ENCODE data around the gene CHMP2A.

DNA sequence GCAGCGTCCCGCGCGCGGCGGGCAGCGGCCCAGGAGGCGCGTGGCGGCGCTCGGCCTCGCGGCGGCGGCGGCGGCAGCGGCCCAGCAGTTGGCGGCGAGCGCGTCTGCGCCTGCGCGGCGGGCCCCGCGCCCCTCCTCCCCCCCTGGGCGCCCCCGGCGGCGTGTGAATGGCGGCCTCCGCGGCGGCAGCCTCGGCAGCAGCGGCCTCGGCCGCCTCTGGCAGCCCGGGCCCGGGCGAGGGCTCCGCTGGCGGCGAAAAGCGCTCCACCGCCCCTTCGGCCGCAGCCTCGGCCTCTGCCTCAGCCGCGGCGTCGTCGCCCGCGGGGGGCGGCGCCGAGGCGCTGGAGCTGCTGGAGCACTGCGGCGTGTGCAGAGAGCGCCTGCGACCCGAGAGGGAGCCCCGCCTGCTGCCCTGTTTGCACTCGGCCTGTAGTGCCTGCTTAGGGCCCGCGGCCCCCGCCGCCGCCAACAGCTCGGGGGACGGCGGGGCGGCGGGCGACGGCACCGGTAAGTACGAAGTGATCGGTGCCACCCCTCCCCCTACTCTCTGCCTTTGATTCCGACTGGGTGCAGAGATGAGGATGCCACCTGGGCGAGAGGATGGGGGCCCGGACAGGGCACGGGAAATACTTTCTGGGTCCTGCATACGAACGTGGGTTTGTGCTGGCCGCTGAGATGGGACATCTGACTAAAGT is 10.2 kb downstream of the CHMP2A start:
- TF ChIP-seq, protein P1, sequence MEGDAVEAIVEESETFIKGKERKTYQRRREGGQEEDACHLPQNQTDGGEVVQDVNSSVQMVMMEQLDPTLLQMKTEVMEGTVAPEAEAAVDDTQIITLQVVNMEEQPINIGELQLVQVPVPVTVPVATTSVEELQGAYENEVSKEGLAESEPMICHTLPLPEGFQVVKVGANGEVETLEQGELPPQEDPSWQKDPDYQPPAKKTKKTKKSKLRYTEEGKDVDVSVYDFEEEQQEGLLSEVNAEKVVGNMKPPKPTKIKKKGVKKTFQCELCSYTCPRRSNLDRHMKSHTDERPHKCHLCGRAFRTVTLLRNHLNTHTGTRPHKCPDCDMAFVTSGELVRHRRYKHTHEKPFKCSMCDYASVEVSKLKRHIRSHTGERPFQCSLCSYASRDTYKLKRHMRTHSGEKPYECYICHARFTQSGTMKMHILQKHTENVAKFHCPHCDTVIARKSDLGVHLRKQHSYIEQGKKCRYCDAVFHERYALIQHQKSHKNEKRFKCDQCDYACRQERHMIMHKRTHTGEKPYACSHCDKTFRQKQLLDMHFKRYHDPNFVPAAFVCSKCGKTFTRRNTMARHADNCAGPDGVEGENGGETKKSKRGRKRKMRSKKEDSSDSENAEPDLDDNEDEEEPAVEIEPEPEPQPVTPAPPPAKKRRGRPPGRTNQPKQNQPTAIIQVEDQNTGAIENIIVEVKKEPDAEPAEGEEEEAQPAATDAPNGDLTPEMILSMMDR (IDR thresholded peaks at IDR 0.05): no peak
- no peak for TF ChIP-seq POLR2A (IDR thresholded peaks at IDR 0.05)

Measured in lower leg skin (tissue), 3 donors.